T-helper 1 cell (primary cell): ENCODE measurements around the gene CFAP119.

Experiments used
- DNase-seq, 5 donors: peaks; one replicate each; pipeline ENCODE4 v3.0.0-alpha.2; 2012 to 2020

Gene CFAP119

GRCh38 chr16:30760577-30761426 lies 1.1 kb downstream of the CFAP119 start:
- DNase-seq, result no peak

- no peak for DNase-seq
Measured at GRCh38 chr16:30760001-30760559, 1.8 kb downstream of the CFAP119 start.

- DNase-seq, result no peak
Measured at GRCh38 chr16:30758988-30759491, 2.8 kb downstream of the CFAP119 start.

DNA sequence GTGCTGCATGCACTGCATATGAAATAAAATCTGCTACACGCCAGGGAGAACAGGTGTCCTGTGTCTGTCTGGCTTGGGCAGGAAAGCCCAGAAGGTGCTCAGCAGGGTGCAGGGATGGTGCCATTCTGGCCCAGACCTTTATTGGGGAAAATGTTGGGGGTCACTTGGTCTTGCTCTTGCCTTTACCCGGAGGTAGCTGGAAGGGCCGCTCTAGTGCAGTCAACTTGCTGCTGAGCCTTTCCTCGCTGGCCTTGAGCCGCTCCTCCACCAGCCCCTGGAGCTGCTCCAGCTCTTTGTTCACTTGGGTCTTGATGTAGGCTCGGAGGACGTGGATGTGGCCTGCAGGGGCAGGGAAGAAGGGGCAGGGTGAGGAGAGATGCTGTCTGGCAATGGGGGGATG lies 4.5 kb downstream of the CFAP119 start:
- no peak for DNase-seq

DNA sequence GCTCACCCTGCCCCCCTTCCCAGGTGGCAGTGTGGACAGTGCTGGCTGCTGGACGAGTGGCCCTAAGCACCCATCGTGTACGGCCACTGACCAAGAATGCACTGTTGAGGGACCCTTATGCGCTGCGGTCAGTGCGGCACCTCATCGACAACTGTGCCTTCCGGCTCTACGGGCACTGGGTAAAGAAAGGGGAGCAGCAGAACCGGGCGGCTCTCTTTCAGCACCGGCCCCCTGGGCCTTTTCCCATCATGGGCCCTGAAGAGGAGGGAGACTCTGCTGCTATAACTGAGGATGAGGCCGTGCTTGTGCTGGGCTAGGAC lies 5.1 kb downstream of the CFAP119 start:
- DNase-seq, result no peak

- no peak for DNase-seq
Measured at GRCh38 chr16:30755955-30756780, 5.7 kb downstream of the CFAP119 start.

- no peak for DNase-seq
Measured at GRCh38 chr16:30753596-30753995, 8.3 kb downstream of the CFAP119 start.

- DNase-seq, result no peak
Measured at GRCh38 chr16:30750876-30751465, 10.9 kb downstream of the CFAP119 start.

DNA sequence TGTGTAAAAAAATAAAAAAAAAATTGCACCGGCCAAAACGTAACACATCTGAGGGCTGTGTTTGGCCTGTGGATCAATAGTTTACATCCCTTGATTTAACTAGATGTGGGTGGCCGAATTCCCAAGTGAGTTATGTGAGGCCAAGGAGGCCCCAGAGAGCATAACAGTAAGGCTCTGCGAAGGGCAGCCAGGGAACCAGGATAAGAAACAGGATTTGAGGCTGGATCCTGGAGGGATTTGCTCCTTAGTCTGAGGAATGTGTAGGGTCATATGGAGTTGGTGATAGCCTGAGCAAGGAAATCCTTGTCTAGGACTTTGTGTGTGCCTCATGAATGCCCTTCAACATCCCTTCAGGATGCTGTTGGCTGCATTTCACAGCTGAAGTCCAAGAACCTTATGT lies 11.7 kb downstream of the CFAP119 start:
- no peak for DNase-seq

- DNase-seq, result peak in 2 of 5 donors; percentile 16 to 23
Measured at GRCh38 chr16:30748634-30749445, 13.0 kb downstream of the CFAP119 start.

DNA sequence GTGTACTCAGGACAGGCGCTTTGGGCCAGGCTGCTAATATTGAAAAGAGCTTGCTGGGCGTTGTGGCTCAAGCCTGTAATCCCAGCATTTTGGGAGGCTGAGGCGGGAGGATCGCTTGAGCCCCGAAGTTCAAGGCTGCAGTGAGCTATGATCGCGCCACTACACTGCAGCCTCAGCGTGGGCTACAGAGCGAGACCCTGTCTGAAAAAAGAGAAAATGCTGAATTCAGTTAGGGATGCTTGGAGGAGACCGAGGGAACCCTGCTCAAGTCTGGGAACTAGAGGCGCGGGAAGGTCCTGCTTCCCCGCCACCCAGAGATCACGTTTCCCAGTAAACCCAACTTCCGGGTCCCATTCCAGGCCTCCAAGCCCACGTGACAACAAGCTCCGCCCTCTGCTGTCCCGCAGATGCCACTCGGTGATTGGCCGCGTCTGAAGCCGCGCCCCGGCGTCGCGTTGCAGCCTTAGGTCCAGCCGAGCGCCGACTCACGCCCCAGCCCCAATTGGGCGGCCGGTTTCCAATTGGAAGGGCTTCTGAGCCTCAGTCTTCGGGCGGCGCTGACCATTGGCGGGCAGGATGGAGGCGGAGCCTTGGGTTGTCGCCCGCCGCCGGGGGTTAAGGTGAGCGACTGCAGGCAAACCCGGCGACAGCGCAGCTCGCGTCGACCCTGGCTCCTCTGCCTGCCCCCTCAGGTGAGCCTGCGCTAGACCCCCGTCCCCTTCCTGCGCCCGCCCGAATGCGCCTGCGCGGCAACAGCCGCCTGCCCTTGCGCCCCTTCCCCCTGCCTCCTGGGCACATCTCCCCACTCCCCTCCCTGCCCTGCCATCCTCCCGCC lies 13.8 kb downstream of the CFAP119 start, which contains the start of gene PHKG2:
Gene PHKG2, plus strand, starts transcription at position 627 of the 835 bp plus-strand sequence. CDS start 396 bp downstream, outside the sequence.
- peak; percentile 93 to 99 (median 94) for DNase-seq

DNA sequence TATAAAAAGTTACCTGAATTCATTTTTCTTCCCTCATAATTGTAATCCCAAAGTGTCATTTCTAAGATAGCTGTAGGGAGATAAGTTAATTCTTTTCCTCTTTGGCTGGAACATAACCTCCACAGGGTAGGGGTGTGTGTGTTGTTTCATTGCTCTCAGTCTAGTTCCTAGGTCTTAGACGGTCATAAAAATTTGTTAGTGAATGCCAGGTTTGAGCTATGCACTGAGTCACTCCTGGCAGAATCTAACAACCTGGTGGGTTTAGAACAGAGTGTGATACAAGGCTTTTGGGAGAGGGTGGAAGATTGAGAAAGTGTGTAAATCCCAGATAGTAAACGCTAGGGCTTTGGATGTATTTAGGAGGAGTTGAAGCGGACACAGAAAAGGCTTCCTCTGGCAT lies 14.5 kb downstream of the CFAP119 start:
- no peak for DNase-seq

DNA sequence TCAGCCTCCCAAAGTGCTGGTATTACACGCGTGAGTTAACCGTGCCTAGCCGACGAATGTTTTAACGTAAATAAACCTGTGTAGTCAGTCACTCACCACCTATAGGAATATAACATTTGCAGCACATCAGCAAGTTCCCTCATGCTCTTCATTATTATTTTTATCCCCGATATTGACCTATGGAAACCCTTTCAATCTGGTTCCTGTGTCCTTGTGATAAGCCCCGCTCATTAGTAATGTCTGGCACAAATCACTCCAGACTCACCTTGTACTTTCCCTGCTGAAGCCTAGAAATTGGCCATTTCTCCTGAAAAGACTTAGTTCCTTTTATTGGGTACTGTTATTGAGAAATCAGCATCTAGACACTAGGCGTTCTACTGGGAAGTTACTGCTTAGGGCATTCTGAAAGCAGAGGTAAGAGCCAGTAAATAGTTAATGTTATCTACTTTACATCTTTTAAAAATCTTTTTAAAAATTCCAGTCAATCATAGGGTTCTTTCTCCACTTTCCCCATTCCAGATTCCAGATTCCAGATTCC lies 15.2 kb downstream of the CFAP119 start:
- DNase-seq, result no peak

DNA sequence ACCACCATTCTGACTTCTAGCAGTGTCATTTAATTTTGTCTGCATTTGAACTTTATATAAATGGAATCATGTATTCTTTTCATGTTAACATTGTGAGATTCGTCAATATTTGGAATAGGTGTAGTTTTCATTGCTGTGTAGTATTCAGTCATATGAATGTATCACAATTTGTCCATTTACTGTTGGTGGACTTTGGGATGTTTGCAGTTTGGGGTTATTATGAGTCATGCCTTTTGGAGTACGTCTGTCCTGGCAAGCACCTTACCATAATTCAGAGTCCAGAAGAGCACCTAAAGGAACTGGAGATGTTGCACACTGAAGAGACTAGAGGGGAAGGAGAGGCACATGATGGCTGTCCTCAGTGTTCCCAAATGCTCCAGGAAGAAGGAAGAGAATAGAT lies 16.8 kb downstream of the CFAP119 start:
- DNase-seq, result no peak

- no peak for DNase-seq
Measured at GRCh38 chr16:30744183-30744582, 17.7 kb downstream of the CFAP119 start.

DNA sequence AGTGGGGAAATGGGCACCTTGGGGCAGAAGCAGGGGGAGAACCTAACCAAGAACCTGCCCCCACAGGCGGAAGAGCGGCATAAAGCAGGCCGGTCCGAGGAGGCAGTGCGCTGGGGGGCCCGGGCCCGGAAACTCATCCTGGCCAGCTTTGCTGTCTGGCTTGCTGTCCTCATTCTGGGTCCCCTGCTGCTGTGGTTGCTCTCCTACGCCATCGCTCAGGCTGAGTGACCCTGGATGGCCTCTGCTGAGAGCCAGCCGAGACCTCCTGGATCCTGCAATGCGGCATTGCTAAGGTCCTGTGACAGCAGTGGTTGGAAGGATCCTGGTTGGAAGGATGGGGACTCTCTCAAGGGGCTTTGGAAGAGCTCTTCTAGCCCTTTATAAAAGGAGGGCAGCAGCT lies 18.1 kb downstream of the CFAP119 start:
- no peak for DNase-seq

DNA sequence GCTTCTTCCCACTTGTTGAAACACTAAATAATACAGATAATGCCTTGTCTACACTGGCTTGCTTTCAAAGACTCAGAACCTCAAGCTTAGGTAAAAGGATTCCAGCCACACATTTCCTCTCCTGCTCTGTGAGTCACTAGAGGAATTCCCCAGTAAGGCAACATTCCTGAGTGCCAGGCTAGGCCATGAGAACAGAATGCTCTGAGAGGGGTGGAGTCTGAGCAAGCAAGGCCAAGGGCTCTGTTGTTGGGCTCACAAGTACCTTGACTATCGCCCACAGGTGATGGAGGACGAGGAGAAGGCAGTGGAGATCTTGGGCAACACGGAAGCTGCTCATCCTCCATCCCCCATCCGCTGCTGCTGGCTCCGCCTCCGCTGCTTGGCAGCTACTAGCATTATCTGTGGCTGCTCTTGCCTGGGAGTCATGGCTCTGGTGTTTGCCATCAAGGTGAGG lies 20.4 kb downstream of the CFAP119 start:
- DNase-seq, result no peak

- no peak for DNase-seq
Measured at GRCh38 chr16:30740364-30741251, 21.3 kb downstream of the CFAP119 start.
